HAP-1 (cell line): Measurements from ENCODE around the gene TBC1D9B.
"Not testable (repeated sequence)": the region's sequence is repeated elsewhere in the genome, so short reads cannot be mapped to it uniquely, and the experiment has no call there.

Experiments used
- DNase-seq, 2 experiments: peaks; one replicate each; pipeline ENCODE4 v3.0.0-alpha.2; 2016 to 2020; ENCODE audit warnings: low spot score in 2 of 2
- H3K27me3 ChIP-seq: fragments of 250-450 bp; sonication (Bioruptor Pico); 2 replicates; pipeline ENCODE4 v1.5.1; 2020; ENCODE audit warnings: low read depth, mild to moderate bottlenecking, moderate library complexity
- H3K36me3 ChIP-seq: fragments of 250-450 bp; sonication (Bioruptor Pico); replicated peaks from 2 replicates; pipeline ENCODE4 v1.5.1; 2020; ENCODE audit warnings: mild to moderate bottlenecking
- H3K4me1 ChIP-seq: fragments of 250-450 bp; sonication (Bioruptor Pico); 2 replicates; pipeline ENCODE4 v1.5.1; 2020; ENCODE audit warnings: mild to moderate bottlenecking
- H3K4me3 ChIP-seq: fragments of 250-450 bp; sonication (Bioruptor Pico); 2 replicates; pipeline ENCODE4 v1.5.1; 2020; ENCODE audit warnings: mild to moderate bottlenecking, moderate library complexity
- H3K9me3 ChIP-seq: fragments of 250-450 bp; sonication (Bioruptor Pico); 2 replicates; pipeline ENCODE4 v1.5.1; 2020; ENCODE audit warnings: mild to moderate bottlenecking, moderate library complexity
- in situ Hi-C: fragments of 300-500 bp; cut with MboI; formaldehyde crosslinking; loops from 3 replicates; pipeline ENCODE4 v1.14.3; 2020; ENCODE audit warnings: low sequenced_read_pairs, inconsistent platforms, mixed read lengths

Gene TBC1D9B

GRCh38 chr5:179840321-179840720 lies 67.4 kb downstream of the TBC1D9B start:
- no peak overlapping the region for H3K4me3 ChIP-seq
- in situ Hi-C loops = no loop called here
- no peaks in the 10 kb centered on the region for H3K27me3 ChIP-seq
- H3K4me1 ChIP-seq = no peaks in the 10 kb centered on the region
- no peaks in the 10 kb centered on the region for H3K9me3 ChIP-seq
- peaks cover 67% of the 10 kb centered on the region for H3K36me3 ChIP-seq
- no peak for DNase-seq

GRCh38 chr5:179839328-179840256 lies 68.1 kb downstream of the TBC1D9B start:
- H3K9me3 ChIP-seq = no peaks in the 10 kb centered on the region
- H3K4me1 ChIP-seq = no peaks in the 10 kb centered on the region
- in situ Hi-C loops = no loop called here
- H3K36me3 ChIP-seq = peaks cover 67% of the 10 kb centered on the region
- H3K4me3 ChIP-seq = no peak overlapping the region
- no peaks in the 10 kb centered on the region for H3K27me3 ChIP-seq
- DNase-seq = no peak

GRCh38 chr5:179837076-179838011 lies 70.4 kb downstream of the TBC1D9B start:
- Histone ChIP-seq H3K36me3 (peaks cover 78% of the 10 kb centered on the region), H3K9me3 (no peaks in the 10 kb centered on the region), H3K4me1 (no peaks in the 10 kb centered on the region), H3K27me3 (no peaks in the 10 kb centered on the region), H3K4me3 (no peak overlapping the region)
- in situ Hi-C loops = no loop called here
- no peak for DNase-seq

GRCh38 chr5:179836225-179837019 lies 71.3 kb downstream of the TBC1D9B start:
- no peak for DNase-seq
- in situ Hi-C loops = no loop called here
- Histone ChIP-seq H3K4me3 (no peak overlapping the region), H3K4me1 (no peaks in the 10 kb centered on the region), H3K27me3 (no peaks in the 10 kb centered on the region), H3K36me3 (peaks cover 85% of the 10 kb centered on the region), H3K9me3 (no peaks in the 10 kb centered on the region)

GRCh38 chr5:179834871-179835270 lies 72.8 kb downstream of the TBC1D9B start:
- H3K4me1 ChIP-seq, DNase-seq, H3K4me3 ChIP-seq, in situ Hi-C loops, H3K9me3 ChIP-seq, H3K27me3 ChIP-seq: not testable (repeated sequence)
- H3K36me3 ChIP-seq = peaks cover 86% of the 10 kb centered on the region

- Histone ChIP-seq H3K27me3 (no peaks in the 10 kb centered on the region), H3K9me3 (no peaks in the 10 kb centered on the region), H3K4me1 (no peaks in the 10 kb centered on the region), H3K36me3 (peaks cover 83% of the 10 kb centered on the region), H3K4me3 (no peak overlapping the region)
- DNase-seq = no peak
- in situ Hi-C loops = no loop called here
Measured at GRCh38 chr5:179834120-179834519, 73.6 kb downstream of the TBC1D9B start.

GRCh38 chr5:179833709-179834070 lies 74.0 kb downstream of the TBC1D9B start:
- H3K36me3 ChIP-seq = peaks cover 85% of the 10 kb centered on the region
- no peaks in the 10 kb centered on the region for H3K27me3 ChIP-seq
- DNase-seq = no peak
- in situ Hi-C loops = no loop called here
- no peaks in the 10 kb centered on the region for H3K4me1 ChIP-seq
- no peaks in the 10 kb centered on the region for H3K9me3 ChIP-seq
- H3K4me3 ChIP-seq = no peak overlapping the region

- in situ Hi-C loops = no loop called here
- Histone ChIP-seq H3K9me3 (no peaks in the 10 kb centered on the region), H3K36me3 (peaks cover 84% of the 10 kb centered on the region), H3K27me3 (no peaks in the 10 kb centered on the region), H3K4me3 (no peak overlapping the region), H3K4me1 (no peaks in the 10 kb centered on the region)
- no peak for DNase-seq
Measured at GRCh38 chr5:179833056-179833708, 74.5 kb downstream of the TBC1D9B start.

GRCh38 chr5:179832039-179832745 lies 75.5 kb downstream of the TBC1D9B start:
- no peak for DNase-seq
- Histone ChIP-seq H3K27me3 (no peaks in the 10 kb centered on the region), H3K36me3 (peaks cover 84% of the 10 kb centered on the region), H3K4me3 (no peak overlapping the region), H3K4me1 (no peaks in the 10 kb centered on the region), H3K9me3 (no peaks in the 10 kb centered on the region)
- in situ Hi-C loops = no loop called here

GRCh38 chr5:179830818-179831468 lies 76.8 kb downstream of the TBC1D9B start:
- H3K36me3 ChIP-seq = peaks cover 84% of the 10 kb centered on the region
- H3K9me3 ChIP-seq = no peaks in the 10 kb centered on the region
- no peaks in the 10 kb centered on the region for H3K27me3 ChIP-seq
- in situ Hi-C loops = no loop called here
- H3K4me3 ChIP-seq = no peak overlapping the region
- DNase-seq = no peak
- H3K4me1 ChIP-seq = no peaks in the 10 kb centered on the region

- H3K4me3 ChIP-seq = no peak overlapping the region
- H3K27me3 ChIP-seq = no peaks in the 10 kb centered on the region
- no peaks in the 10 kb centered on the region for H3K9me3 ChIP-seq
- in situ Hi-C loops = no loop called here
- peaks cover 90% of the 10 kb centered on the region for H3K36me3 ChIP-seq
- DNase-seq = no peak
- no peaks in the 10 kb centered on the region for H3K4me1 ChIP-seq
Measured at GRCh38 chr5:179829732-179830435, 77.8 kb downstream of the TBC1D9B start.
